ENCODE data around the gene C1orf87.
"Not testable (repeated sequence)": the region's sequence is repeated elsewhere in the genome, so short reads cannot be mapped to it uniquely, and the experiment has no call there.

C1orf87 gene

DNA sequence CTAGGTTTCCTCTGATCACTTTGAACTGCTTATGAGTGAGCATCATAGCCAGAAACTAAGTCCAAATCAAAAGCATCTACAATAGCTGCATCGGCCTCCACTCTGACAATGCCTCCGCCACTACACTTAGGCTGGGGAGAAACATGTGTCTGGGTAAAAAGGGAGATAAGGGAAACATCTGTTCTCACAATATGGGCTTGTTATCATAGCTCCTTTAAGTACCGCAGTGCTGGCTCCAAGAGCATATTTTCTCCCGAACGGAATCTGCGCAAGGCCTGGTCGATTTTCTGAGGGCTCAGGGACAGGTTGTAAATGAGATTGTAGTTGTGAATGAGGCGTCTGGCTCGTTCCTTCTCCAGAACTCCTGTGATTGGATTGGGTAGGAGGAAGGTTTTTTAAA lies 83.1 kb downstream of the C1orf87 start:
- no peak for DNase-seq

DNA sequence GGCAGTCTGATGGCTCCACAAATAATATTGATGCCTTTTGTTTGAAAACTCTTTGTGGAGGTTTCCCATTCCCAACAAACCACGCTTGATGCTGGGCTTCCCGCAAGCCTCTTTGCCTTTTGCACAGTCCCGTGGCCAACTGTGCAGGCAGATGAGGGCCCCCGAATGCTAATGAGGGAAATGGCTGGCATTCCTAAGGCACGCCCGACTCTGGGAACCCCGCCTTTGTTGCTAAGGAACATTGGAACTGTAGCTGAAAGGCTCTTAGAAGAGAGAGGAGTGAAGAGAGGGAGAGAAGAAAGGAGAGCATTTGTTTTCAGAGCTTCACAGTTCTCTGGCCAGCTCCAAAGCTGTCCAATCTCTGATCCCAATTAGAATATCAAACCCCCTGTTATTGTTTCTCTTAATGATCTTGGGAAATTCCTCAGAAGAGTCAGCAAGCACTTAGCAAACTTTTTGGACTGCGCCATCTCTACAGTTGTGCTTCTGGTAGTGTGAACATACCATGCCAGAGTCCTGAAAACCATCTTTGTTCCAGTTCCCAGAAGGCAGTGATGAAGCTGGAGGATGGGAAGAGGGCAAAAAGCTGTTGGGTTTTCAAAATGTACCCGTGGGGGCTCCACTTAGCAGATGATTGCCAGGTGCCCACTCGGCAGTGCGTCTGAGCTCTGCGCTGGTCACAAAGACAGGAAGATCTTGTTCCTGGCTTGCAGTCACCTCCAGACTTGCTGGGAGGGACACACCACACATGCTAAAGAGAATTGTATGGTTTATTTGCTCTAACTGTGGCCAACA lies 86.9 kb downstream of the C1orf87 start:
- peak; percentile 28 for DNase-seq

DNA sequence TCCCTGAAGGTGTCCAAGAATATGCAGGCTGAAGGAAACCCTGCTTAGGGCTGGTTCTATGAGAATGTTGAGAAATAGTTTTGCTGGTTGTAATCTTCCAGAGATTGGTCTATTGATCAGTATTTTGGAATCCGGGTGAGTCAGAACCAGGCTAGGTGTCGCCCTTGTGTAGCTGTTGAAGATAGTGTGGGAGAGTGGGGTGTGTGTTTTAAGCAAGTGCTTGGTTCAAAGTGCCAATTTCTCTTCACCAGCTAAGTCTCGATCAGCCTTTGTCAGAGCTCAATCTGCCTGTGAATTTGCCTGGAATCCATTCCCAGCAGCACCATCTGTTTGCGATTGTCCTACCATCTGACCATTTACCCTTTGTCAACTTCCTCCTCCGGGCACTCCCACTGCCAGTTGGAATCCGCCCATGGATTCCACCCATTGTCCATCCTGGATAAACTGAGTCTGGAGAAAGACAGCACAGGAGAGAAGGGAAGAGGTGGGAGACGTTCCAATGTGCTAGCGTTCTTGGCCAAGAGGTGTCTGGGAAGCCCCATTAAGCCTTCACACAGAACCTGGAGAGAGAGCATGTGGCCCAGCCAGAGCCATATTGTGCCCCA lies 87.6 kb downstream of the C1orf87 start:
- DNase-seq, result peak; percentile 28

DNA sequence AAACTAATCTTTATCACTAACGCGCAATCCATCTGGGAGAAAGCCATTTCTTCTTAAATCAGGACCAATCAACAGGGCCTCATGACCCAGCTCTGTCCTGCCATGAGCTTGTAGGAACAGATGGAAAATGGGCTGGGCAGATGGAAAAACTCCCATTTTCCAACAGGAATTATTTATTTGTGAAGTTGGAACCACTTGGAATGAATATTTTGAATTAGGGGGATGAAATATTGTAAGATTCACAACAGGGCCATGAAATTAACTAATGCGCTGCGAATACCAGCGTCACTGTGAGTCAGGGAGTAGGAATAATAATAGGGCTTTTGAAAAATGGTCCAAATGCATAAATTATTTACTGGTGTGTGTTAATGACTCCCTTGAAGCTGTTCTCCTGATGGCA lies 93.9 kb downstream of the C1orf87 start:
- no peak for DNase-seq

DNA sequence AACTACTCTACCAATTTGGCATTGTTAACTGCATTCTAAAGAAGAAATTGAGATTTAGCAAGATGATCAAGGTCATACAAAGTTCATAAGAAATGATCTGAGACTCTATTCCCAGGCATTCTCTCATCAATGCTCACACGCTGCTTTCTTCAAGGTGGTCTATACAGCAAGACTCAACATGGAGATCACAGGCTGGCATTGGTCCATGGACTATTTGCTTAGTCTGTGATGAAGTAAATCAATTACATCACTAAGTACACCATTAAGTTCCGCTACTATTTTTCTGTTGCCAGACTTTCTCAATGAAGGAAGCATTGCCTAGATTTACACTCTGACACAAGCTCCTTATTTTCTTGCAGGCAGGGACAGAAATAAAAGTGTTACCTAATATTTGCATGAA lies 95.1 kb downstream of the C1orf87 start:
- peak; percentile 17 for DNase-seq

DNA sequence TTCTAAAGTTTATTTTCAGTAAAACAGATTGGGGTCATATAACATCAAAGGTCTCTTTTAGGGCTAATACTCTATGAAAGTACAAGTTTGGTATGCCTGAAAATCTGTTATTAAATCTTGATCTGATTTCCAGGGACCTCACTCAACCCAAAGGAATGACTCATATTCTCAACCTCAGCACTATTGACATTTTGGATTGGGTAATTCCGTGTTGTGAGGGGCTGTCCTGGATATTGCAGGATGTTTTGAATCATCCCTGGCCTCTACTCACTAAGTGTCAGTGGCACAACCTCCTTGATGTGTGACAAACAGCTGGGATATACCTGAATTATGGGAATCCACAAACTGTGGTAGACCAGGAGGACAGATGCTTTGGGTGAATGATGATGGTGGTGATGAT lies 95.5 kb downstream of the C1orf87 start:
- DNase-seq, result no peak

DNA sequence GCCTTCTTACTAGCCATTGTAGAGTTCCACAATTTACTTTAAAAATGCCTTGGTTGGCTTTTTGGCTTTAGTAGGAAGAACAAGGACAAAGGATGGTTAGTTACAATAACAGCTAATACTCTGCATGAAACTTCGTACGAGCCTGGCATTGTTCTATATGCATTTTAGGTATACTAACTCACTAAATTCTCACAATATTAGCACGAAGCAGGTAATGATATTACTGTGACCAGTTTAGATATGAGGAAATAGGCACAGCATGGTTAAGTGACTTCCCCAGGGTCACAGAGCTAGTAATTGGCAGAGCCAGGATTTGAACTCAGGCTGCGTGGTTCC lies 96.5 kb downstream of the C1orf87 start:
- no peak for DNase-seq

DNA sequence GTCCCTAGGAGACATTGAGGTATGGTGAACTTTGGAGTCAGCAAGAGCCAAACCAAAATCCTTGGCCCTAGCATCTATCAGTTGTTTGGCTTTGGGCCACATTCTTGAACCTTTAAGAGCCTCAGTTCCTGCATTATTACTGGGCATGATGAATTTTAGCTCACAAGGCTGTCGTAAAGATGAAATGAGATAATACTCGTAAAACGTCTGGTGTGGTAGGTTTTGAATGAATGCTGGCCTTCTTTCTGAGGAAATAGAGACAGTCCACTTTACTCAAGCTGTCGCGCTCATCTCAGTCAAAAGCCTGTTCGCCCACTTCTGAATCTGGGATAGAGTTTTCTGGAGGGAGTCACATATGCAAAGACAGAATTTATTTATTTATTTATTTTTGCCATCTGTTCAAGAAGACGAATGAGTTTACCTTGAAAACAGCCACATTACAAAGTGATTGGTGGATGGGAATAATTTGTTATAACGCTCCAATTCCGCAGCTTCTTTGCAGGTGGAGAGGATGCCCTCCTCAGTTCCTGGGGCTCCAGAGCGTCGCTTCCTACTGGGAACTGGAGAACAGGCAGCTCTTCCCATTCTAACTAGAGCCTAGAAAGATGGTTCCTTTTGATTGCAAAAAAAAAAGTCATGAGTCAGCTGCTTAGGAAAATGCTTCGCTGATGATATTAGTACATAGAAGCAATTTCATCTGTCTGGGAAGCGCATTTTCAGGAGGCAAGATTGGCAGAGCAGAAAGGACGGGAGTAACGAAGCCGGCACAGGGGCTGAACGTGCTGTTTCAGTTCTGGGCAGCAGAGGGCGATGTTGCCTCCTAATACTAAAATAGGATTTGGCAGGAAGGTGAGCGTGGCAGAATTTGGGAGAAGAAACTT lies 97.1 kb downstream of the C1orf87 start:
- peak; percentile 67 for DNase-seq

DNA sequence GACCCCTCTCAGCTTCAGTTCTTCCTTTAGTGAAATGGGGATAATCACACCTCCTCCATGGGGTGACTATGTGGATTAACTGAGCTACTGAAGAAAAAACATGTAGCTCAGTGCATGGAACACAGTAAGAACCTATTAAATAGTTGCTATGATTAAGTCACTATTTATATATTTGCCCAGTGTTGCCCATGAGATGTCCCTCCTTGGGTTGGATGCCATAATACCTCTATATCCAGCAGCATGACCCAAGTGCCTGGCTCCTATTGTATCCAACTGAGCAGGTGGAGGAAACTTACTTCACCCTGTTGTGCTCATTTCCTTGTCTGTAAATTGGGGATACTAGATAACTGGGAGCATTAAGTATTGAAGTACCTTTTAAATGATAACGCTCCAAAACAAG lies 99.9 kb downstream of the C1orf87 start:
- no peak for DNase-seq

DNA sequence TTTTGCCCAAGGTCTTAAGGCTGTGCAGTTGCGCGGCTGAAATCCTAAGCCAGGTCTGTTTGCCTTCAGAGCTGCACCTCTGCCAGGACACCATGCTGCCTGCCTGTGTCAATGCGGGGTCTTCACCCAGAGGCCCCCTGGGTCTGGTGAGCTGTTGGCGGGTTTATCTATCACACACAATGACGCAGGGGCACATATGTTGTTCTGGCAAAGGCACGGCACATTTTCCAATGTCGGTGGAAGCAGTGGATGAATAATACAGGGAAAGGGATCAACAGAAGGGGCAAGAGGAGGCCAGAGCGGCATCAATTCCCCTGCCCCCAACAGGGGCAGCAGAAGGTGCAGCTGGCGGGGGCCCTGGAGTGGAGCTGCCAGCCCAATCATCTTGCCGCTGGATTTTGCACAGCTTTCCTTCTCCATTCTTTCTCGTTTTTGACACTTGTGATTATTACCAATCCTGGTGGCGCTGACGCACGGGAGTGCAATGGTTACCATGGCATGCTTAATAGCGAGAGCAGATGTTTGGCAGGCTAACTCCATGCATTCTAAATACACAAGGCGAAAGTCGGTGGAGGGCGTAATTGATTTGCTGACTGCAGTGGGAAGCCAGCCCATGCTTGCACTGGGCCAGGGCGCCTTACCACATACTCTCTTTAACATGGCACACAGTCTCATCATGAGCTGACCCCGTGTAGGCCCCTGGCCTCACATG lies 101.2 kb downstream of the C1orf87 start:
- DNase-seq, result peak; percentile 91

DNA sequence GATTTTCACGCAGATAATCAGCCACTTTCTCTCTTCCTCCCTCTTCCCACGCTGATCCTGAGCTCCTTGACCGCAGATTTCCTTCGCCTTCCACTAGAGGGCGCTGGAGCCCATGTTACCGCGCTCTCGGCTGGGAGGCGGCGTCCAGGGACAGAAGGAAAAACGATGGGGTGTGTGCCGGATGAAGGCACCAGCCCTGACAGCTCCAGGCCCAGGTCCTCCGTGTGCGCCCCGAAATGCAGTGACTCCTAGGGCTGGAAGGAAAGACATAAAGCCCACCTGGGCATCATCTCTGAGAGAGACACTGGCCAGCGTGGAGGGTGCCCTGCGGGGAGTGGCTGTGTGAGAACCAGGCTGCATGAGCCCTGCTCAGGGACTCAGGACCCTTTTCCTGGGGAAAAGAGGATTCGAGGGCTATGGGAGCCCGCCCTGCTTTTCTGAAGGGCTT lies 102.1 kb downstream of the C1orf87 start:
- DNase-seq, result peak; percentile 79

DNA sequence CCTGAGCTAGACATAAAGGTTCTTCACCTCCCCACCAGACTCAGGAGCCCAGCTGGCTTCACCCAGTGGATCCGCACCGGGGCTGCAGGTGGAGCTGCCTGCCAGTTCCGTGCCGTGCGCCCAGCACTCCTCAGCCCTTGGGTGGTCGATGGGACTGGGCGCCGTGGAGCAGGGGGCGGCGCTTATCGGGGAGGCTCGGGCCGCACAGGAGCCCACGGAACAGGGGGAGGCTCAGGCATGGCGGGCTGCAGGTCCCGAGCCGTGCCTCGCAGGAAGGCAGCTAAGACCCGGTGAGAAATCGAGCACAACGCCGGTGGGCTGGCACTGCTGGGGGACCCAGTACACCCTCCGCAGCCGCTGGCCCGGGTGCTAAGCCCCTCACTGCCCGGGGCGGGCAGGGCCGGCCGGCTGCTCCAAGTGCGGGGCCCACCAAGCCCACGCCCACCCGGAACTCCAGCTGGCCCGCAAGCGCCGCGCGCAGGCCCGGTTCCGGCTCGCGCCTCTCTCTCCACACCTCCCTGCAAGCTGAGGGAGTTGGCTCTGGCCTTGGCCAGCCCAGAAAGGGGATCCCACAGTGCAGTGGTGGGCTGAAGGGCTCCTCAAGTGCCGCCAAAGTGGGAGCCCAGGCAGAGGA lies 103.9 kb downstream of the C1orf87 start:
- not testable (repeated sequence) for DNase-seq

DNA sequence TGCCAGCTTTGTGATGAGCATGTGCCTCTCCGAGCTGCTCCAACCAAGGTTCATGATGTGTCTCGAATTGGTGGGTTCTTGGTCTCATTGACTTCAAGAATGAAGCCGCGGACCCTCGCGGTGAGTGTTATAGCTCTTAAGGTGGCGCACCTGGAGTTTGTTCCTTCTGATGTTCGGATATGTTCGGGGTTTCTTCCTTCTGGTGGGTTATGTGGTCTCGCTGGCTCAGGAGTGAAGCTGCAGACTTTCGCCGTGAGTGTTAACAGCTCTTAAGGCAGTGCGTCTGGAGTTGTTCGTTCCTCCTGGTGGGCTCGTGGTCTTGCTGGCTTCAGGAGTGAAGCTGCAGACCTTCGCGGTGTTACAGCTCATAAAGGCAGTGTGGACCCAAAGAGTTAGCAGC lies 104.8 kb downstream of the C1orf87 start:
- not testable (repeated sequence) for DNase-seq

DNA sequence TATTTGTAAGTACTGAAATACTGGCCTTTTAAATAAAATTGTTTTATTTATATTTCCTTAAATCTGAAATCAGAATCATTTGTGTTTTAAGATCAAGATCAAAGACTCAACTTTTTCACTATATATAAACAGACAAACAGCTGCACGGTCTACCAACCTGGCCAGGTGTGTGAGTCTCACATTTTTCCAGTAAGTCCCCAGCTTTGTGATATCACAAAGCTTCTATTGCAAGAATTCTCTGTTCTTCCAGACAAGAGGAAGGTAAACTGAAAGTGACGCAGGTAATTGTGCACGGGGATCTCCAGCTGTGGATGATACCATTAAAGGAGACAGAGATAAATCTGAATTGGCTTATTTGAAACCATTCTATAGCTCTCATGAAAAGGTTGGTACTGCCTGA lies 105.8 kb downstream of the C1orf87 start:
- DNase-seq, result peak; percentile 26

DNA sequence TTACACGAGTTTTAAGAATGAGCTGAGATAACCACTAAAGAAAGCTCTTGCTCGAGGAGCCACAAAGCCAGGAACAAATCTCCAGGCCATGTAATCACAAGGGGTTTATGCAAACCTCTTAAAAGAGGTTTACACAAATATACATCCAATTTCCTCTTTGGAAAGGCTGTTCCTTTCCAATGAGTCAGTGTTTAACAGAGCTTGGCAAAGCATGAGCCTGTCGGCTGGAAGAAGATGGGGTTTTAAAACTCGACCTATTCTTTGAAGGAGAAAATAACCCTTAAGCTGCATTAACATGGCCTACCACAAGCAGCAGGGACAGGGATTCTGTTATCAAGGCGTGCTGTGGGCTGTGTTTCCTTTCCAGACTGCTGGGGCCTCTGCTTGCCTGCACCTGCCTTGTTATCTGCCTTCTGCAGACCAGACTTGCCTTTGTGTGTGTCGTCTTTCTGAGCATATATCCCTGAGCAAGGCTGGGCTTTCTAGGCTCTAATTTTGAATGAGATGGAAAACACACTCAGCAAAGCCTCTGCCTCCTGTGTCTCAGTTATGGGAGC lies 106.4 kb downstream of the C1orf87 start:
- DNase-seq, result peak; percentile 33

DNA sequence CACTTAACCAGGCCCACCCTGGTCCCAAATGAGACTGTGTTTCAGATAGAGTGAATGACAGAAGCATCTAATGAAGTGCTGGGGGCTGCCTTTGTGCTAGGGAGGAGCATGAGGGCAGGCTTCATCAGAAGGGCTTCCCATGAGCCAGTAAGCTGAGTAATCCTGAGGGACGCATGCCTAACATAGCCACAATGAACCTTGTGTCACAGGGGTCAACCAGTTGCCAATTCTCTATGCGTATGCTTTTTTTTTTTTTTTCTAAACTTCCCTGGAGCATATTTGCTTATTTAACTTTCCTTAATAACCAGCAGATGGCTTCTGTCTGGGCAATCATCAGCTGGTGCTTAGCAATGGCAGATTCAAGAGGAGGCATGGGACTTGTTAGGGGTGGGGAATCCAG lies 121.5 kb downstream of the C1orf87 start:
- peak; percentile 16 for DNase-seq

DNA sequence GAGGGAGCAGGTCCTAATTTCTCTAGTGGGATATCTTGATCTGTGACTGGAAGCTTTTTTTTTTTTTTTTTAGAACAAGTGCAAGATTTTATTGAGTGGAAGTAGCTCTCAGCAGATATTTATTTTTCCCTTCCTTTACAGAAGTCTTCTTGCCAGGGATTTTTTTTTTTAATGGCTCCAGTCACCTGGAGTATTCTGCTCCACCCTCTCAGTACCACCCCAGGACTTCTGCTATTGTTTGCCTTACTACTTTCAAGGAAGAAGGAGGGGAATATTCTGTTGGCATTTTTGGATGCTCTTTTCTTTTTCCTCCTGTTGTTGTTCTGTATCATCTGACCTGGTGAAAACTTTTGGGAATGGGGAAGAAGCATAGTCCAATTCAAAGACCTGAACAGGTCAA lies 123.9 kb downstream of the C1orf87 start:
- no peak for DNase-seq

DNA sequence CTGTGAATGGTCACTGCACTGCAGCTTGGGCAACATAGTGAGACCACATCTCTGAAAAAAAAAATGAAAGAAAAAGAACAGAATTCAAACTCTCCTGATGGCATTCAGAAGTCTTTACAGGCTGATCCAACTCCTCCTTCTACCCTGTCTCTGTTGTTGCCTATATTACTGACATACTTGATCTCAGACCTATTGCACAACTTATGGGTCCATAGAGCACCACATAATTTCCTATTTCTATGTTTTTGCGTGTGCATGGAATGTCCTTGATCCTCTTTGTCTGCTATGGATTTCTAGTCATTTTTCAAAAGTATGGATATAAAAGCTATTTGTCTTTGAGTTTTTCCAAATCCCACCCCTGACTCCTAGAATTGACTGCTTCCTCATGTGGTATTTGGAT lies 124.6 kb downstream of the C1orf87 start:
- DNase-seq, result no peak

DNA sequence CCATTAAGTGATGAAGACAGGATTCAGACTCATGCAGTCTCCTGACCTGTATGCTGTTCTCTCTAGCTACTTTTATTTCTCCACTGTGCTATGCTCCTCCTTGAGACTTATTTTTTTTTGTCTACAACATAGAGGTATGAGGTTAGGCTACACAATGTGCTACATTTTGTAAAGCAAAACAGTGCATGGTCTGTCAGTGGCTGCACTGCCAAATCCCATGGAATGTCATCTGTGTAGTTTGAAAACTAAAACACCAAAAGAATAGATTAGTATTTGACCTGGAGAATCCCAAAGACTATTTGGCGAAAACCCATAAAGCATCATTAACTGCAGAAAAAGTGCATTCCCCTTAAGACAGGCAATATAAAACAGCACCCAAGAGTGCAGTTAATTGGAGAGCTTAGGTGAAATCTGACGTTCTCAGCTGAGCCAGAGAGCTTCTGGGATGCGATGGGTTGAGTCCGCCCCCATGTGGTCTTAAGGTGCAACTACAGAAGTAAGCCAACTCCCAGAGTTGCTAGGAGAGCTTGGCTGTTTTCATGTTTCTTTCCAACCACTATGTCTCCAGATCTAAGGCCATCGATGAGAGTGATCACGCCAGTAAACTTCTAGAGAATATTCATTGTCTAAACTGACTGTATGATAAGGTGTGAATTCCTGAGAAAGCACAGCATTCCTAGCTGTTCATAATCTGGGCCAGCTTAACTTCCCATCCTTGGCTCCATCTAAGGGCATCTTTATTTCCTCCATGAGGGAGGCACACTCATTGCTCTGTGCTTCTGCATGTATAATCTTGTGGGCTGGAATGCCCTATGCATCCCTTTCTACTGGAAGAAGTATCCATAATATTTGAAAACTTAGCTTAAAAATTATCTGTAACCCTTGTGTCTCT lies 126.3 kb downstream of the C1orf87 start:
- DNase-seq, result peak; percentile 72

DNA sequence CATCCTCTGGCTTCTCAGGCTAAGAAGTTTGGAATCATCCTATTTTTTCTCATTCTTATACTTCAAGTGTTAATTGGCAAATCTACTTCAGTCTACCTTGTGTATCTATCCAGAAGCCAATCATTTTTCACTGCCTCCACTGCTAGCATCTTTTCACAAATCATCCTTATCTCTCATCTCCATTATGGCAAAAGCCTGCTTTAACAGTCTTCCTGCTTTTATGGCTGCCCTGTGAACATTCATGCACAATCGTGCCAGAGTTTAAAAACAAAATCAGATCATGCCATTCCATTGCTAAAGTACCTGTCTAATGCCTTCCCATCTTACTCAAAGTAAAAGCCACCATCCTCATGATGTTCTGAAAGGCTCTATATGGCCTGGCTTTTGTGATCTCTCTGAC lies 127.8 kb downstream of the C1orf87 start:
- DNase-seq, result no peak
